Endothelial cell (in vitro differentiated cells): ENCODE results near the gene HDAC8. TPM values are rescaled to one million over a fixed set of nuclear protein-coding genes. Genes with fewer than 3 reads are reported as not detected.

Source experiments
- DNase-seq: peaks from one replicate; pipeline ENCODE4 v3.0.0; 2021; ENCODE audit warnings: low spot score
- H3K27ac Mint-ChIP-seq: one replicate; pipeline ENCODE4 v1.8.0; 2021; ENCODE audit warnings: mixed read lengths, inconsistent platforms; ENCODE audit not compliant: unreplicated experiment
- H3K27me3 Mint-ChIP-seq: one replicate; pipeline ENCODE4 v1.8.0; 2021; ENCODE audit warnings: mild to moderate bottlenecking, moderate library complexity, mixed read lengths, inconsistent platforms; ENCODE audit not compliant: unreplicated experiment
- H3K36me3 Mint-ChIP-seq: one replicate; pipeline ENCODE4 v1.8.0; 2021; ENCODE audit warnings: mild to moderate bottlenecking, low read depth, mixed read lengths, inconsistent platforms; ENCODE audit not compliant: unreplicated experiment
- H3K4me1 Mint-ChIP-seq: one replicate; pipeline ENCODE4 v1.8.0; 2021; ENCODE audit warnings: mild to moderate bottlenecking, mixed read lengths, inconsistent platforms; ENCODE audit not compliant: unreplicated experiment
- H3K4me3 Mint-ChIP-seq: one replicate; pipeline ENCODE4 v1.8.0; 2021; ENCODE audit warnings: mild to moderate bottlenecking, mixed read lengths, inconsistent platforms; ENCODE audit not compliant: unreplicated experiment
- H3K9me3 Mint-ChIP-seq: one replicate; pipeline ENCODE4 v1.8.0; 2021; ENCODE audit warnings: mixed read lengths, inconsistent platforms; ENCODE audit not compliant: unreplicated experiment
- total RNA-seq: library from RNA; stranded (reverse); fragmentation: NEBNext Ultra II Directional; extraction: Animal tissue kit (Norgen Biotek cat#: 25700); gene quantifications from one replicate; pipeline ENCODE4 v1.2.1, GENCODE V29; 2021; ENCODE audit not compliant: unreplicated experiment
- TF ChIP-seq, protein P1 (sequence below): fragments of 200-600 bp; sonication (generic); IDR thresholded peaks from one replicate; pipeline ENCODE4 v1.5.0; 2021; ENCODE audit warnings: antibody characterized with exemption; ENCODE audit not compliant: unreplicated experiment

The HDAC8 gene
- total RNA-seq, 1 donor from 2014 or later = 29.4 TPM

DNA sequence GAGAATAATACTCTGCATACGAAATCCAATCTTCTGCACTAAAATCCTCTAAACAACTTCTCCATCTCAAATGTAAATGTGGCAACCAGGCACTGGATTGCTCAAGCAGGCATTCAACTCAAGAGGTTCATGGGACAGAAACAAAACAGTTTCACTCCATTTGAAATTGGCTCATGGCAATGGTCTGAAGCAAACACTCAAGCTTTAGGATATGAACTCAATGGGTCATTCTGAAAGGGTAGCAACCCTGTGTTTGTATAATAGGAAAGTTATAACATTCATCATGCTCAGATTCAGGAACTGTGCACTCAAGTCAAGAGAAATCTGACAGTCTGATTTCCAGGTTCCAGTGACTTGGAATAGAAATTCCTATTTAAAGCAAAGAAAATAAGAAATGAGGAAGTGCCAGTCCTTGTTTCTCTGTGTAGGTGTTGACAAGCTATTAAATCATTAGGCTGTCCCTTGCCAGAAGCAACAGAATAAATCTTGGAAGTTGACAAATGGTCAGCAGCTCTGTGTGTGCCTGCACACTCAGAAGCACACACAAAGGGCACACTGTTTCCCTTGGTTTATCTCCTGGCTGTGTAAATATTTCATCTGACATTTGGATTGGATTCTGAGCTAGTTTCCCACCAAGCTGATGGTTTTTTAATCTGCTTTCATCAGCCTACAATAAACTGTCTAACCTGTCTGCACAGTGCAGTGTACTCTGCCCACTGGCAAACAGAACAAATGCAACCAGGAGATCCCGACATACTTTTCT, 191.0 kb downstream of the HDAC8 start:
- no peak overlapping the region for H3K4me3 Mint-ChIP-seq
- H3K27ac Mint-ChIP-seq = no peak overlapping the region
- TF ChIP-seq, protein P1, sequence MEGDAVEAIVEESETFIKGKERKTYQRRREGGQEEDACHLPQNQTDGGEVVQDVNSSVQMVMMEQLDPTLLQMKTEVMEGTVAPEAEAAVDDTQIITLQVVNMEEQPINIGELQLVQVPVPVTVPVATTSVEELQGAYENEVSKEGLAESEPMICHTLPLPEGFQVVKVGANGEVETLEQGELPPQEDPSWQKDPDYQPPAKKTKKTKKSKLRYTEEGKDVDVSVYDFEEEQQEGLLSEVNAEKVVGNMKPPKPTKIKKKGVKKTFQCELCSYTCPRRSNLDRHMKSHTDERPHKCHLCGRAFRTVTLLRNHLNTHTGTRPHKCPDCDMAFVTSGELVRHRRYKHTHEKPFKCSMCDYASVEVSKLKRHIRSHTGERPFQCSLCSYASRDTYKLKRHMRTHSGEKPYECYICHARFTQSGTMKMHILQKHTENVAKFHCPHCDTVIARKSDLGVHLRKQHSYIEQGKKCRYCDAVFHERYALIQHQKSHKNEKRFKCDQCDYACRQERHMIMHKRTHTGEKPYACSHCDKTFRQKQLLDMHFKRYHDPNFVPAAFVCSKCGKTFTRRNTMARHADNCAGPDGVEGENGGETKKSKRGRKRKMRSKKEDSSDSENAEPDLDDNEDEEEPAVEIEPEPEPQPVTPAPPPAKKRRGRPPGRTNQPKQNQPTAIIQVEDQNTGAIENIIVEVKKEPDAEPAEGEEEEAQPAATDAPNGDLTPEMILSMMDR = no peak
- H3K27me3 Mint-ChIP-seq = no peaks in the 10 kb centered on the region
- no peaks in the 10 kb centered on the region for H3K4me1 Mint-ChIP-seq
- H3K9me3 Mint-ChIP-seq = no peaks in the 10 kb centered on the region
- H3K36me3 Mint-ChIP-seq = no peaks in the 10 kb centered on the region
- DNase-seq = no peak

DNA sequence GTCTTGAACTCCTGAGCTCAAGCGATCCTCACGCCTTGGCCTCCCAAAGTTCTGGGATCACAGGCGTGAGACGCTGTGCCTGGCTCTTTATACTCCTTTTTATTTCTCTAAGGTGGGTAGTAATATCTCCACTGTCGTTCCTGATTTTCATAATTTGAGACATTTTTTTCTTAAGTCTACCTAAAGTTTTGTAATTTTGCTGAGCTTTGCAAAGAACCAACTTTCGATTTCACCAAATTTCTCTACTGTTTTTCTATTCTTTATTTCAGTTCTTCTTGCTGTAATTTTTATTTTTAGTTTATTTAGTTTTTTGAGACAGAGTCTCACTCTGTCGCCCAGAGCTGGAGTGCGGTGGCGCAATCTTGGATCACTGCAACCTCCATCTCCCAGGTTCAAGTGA, 196.5 kb downstream of the HDAC8 start:
- TF ChIP-seq, protein P1 = no peak
- DNase-seq = no peak
- H3K4me1 Mint-ChIP-seq = no peaks in the 10 kb centered on the region
- no peak overlapping the region for H3K27ac Mint-ChIP-seq
- H3K36me3 Mint-ChIP-seq = no peaks in the 10 kb centered on the region
- peaks cover 2% of the 10 kb centered on the region for H3K27me3 Mint-ChIP-seq
- no peaks in the 10 kb centered on the region for H3K9me3 Mint-ChIP-seq
- H3K4me3 Mint-ChIP-seq = no peak overlapping the region

GRCh38 chrX:72373136-72373535, 199.5 kb downstream of the HDAC8 start:
- H3K4me3 Mint-ChIP-seq = no peak overlapping the region
- H3K36me3 Mint-ChIP-seq = peaks cover 3% of the 10 kb centered on the region
- peaks cover 2% of the 10 kb centered on the region for H3K27me3 Mint-ChIP-seq
- H3K9me3 Mint-ChIP-seq = no peaks in the 10 kb centered on the region
- H3K27ac Mint-ChIP-seq = no peak overlapping the region
- no peak for DNase-seq
- no peaks in the 10 kb centered on the region for H3K4me1 Mint-ChIP-seq
- TF ChIP-seq, protein P1 = no peak

DNA sequence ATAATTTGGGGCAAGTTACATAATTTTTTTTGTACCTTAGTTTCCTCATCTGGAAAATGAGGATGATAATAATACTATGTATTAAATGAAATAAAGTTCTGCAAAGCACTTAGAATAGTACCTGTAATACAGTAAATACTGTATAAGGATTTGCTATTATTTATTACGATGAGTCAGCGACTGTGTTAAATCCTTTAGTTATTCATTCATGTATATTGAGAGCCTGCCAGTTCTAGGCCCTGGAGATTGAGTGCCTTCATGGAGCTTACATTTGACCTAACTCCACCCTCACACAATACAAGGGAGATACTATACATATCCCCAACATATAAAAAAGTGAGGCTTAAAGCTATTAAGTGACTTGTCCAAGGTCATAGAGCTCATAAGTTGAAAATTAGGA, 199.9 kb downstream of the HDAC8 start:
- H3K9me3 Mint-ChIP-seq = no peaks in the 10 kb centered on the region
- H3K27ac Mint-ChIP-seq = no peak overlapping the region
- H3K27me3 Mint-ChIP-seq = peaks cover 2% of the 10 kb centered on the region
- no peak overlapping the region for H3K4me3 Mint-ChIP-seq
- TF ChIP-seq, protein P1 = no peak
- no peak for DNase-seq
- no peaks in the 10 kb centered on the region for H3K4me1 Mint-ChIP-seq
- H3K36me3 Mint-ChIP-seq = peaks cover 3% of the 10 kb centered on the region

GRCh38 chrX:72371405-72371804, 201.2 kb downstream of the HDAC8 start:
- TF ChIP-seq, protein P1 = no peak
- H3K9me3 Mint-ChIP-seq = no peaks in the 10 kb centered on the region
- H3K4me3 Mint-ChIP-seq = no peak overlapping the region

More at GRCh38 chrX:72371405-72371804, 201.2 kb downstream of the HDAC8 start:
- H3K27ac Mint-ChIP-seq = no peak overlapping the region
- H3K4me1 Mint-ChIP-seq = no peaks in the 10 kb centered on the region
- H3K36me3 Mint-ChIP-seq = peaks cover 3% of the 10 kb centered on the region
- H3K27me3 Mint-ChIP-seq = peaks cover 2% of the 10 kb centered on the region
- no peak for DNase-seq
